ENCODE data around the gene C1QTNF6.

C1QTNF6 gene

DNA sequence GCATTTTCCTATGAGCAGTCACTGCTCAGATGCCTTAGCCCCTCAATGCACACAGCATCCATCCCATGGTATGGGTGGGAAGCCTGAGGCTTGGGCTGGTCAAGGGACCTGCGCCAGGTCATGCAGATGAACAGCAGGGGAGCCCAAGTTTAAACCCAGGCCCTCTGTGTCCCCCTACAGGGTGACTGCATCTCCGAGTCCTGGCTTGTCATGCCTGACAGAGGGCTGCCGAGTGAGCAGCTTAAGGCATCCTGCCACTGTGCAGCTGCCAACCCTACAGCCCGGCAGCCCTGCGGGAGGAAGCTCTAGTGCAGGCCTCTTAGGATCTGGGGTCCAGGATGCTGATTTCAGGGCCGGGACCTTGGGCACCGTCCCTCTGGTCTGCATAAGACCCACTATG lies 48.3 kb downstream of the C1QTNF6 start:
- no peak for DNase-seq

- no peak for DNase-seq
These were observed 49.0 kb downstream of the C1QTNF6 start for GRCh38 chr22:37138849-37139561.

GRCh38 chr22:37137903-37138665 lies 50.0 kb downstream of the C1QTNF6 start:
- DNase-seq, result no peak

DNA sequence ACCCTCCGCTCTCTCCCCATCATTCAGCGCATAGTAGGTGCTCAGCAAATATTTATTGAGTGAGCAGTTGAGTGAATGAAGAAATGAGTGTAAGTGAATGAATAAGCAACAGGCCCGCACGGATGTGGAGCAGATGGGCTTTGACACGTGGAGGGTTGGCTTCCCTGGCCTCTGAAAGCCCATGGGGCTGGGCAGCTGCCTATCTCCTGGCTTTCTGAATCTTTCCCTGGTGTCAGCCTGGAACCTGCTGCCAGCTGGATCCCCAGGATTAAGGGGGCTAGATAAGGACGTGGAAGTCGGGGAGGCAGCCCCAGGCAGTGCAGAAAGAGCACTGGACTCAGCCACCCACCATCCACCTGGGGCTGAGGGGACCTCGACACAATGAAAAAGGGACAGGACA lies 50.9 kb downstream of the C1QTNF6 start:
- no peak for DNase-seq

DNA sequence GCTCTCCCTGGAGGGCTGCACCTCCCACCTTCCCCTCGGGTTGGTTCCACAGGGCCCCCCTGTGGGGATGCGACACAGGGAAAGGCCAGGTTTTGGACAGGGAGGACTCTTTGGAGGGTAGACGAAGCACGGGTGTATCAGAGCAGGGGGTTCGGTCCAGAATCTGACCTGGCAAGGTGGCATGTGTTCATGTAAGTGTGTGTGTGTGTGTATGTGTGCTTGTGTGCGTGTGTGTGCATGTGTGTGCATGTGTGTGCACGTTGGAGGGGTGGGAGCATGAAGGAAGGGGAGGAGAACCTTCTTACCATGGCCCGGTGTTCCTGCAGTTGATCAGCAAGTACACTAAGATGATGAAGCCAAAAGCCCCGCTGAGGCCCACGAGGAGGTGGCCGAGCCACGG lies 53.0 kb downstream of the C1QTNF6 start:
- no peak for DNase-seq

- DNase-seq, result no peak
These were observed 54.6 kb downstream of the C1QTNF6 start for GRCh38 chr22:37133304-37134018.

GRCh38 chr22:37132773-37133172 lies 55.3 kb downstream of the C1QTNF6 start:
- DNase-seq, result no peak

Measured in CD4-positive, alpha-beta T cell treated with Interleukin-17A for 1 hour (primary cell).